Measurements from ENCODE around the gene PSENEN. TPM values are rescaled to one million over a fixed set of nuclear protein-coding genes. Genes with fewer than 3 reads are reported as not detected.

The PSENEN gene
- total and polyA plus RNA-seq, 7 donors, result 34.7 to 116 (median 41.0) TPM

DNA sequence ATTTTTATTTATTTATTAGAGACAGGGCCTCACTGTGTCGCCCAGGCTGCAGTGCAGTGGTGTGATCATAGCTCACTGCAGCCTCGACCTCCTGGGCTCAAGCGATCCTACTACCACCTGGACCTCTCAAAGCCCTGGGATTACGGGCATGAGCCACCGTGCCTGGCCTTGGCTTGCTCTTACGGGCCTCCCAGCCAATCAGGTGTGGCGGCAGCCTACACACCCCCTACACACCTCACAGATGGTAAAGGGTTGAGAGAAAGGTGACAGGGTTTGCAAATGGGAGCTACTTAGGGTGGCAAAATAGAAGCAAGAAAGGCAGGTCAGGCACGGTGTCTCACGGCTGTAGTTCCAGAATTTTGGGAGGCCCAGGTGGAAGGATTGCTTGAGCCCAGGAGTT lies 42.1 kb upstream of the PSENEN start:
- H3K4me3 ChIP-seq, result peak overlapping the region; percentile 70
- DNase-seq (no peak), ATAC-seq (peak in 1 of 4 donors; percentile 23)
- no peaks in the 10 kb centered on the region for H3K27me3 ChIP-seq (ENCODE audit: insufficient read depth in 3 of 3, low read length in 2 of 3)
- intact Hi-C loops (cut with DNase I), result no loop called here
- 41 to 50% (median 44%) methylated on average over 8 to 9 of the region's 9 CpGs for WGBS, 3 donors
- H3K36me3 ChIP-seq (ENCODE audit: insufficient read depth in 1 of 2, low read depth in 1 of 2), result no peaks in the 10 kb centered on the region
- H3K4me1 ChIP-seq, result peaks cover 5% of the 10 kb centered on the region
- TF ChIP-seq, protein P1, sequence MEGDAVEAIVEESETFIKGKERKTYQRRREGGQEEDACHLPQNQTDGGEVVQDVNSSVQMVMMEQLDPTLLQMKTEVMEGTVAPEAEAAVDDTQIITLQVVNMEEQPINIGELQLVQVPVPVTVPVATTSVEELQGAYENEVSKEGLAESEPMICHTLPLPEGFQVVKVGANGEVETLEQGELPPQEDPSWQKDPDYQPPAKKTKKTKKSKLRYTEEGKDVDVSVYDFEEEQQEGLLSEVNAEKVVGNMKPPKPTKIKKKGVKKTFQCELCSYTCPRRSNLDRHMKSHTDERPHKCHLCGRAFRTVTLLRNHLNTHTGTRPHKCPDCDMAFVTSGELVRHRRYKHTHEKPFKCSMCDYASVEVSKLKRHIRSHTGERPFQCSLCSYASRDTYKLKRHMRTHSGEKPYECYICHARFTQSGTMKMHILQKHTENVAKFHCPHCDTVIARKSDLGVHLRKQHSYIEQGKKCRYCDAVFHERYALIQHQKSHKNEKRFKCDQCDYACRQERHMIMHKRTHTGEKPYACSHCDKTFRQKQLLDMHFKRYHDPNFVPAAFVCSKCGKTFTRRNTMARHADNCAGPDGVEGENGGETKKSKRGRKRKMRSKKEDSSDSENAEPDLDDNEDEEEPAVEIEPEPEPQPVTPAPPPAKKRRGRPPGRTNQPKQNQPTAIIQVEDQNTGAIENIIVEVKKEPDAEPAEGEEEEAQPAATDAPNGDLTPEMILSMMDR (IDR thresholded peaks at IDR 0.05), result no peak
- no peaks in the 10 kb centered on the region for H3K9me3 ChIP-seq
- H3K27ac ChIP-seq, result no peak overlapping the region

DNA sequence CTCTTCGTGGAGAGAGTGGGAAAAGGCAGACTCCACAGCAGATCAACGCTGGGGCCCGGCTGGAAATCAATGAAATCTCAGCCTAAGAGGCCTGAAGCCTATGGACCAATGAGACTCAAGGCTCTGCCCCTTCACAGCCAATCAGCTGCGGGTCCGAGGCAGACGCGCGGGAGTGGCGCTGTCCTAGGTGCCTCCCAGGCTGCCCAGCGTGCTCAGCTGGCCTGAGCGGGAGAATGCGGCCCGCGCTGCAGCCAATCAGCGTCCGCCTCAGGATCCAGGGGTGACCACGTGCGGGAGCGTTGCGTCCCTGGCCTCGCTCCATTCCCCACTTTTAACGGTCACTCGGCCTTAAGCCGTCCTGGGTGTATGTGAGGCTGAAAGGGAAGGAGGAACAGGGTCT lies 41.2 kb upstream of the PSENEN start, which contains the start of gene ZBTB32:
Gene ZBTB32, plus strand, starts transcription at position 341 of the 400 bp plus-strand sequence. CDS start 10,069 bp downstream, outside the sequence.
- DNase-seq (no peak), ATAC-seq (no peak)
- Histone ChIP-seq H3K36me3 (ENCODE audit: insufficient read depth in 1 of 2, low read depth in 1 of 2) (no peaks in the 10 kb centered on the region), H3K4me1 (peaks cover 5% of the 10 kb centered on the region), H3K27me3 (ENCODE audit: insufficient read depth in 3 of 3, low read length in 2 of 3) (no peaks in the 10 kb centered on the region), H3K27ac (no peak within 1 kb of the TSS), H3K4me3 (no peak within 1 kb of the TSS), H3K9me3 (no peaks in the 10 kb centered on the region)
- TF ChIP-seq, protein P1 (IDR thresholded peaks at IDR 0.05), result no peak
- intact Hi-C loops (cut with DNase I), result no loop called here
- WGBS, 3 donors, result 14 to 20% (median 17%) methylated on average over 24 of the region's 24 CpGs

DNA sequence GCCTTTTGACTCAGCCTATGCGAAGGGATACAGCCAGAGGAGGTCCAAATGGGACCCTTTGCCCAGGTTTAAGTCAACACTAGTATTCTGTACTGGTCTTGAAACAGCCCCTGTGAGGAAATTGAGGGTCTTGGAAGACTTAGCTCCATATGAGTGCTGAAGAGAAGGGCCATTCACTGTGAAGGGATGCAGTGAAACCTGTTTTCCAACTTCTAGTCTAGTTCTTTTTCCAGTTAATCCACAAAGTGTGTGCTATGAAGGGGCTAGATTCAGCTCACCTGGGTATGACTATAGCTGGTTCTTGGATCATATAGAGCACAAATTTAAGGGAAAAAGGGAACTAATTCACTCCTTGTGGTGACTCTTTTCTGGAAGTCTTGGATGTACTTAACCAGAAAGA lies 37.1 kb upstream of the PSENEN start:
- Histone ChIP-seq H3K4me3 (no peak overlapping the region), H3K27me3 (ENCODE audit: insufficient read depth in 3 of 3, low read length in 2 of 3) (no peaks in the 10 kb centered on the region), H3K9me3 (no peaks in the 10 kb centered on the region), H3K27ac (no peak overlapping the region), H3K4me1 (no peaks in the 10 kb centered on the region), H3K36me3 (ENCODE audit: insufficient read depth in 1 of 2, low read depth in 1 of 2) (no peaks in the 10 kb centered on the region)
- TF ChIP-seq, protein P1 (IDR thresholded peaks at IDR 0.05), result no peak
- 91 to 100% (median 95%) methylated on average over 1 of the region's 1 CpG for WGBS, 3 donors
- intact Hi-C loops (cut with DNase I), result no loop called here
- ATAC-seq, result no peak
- no peak for DNase-seq

DNA sequence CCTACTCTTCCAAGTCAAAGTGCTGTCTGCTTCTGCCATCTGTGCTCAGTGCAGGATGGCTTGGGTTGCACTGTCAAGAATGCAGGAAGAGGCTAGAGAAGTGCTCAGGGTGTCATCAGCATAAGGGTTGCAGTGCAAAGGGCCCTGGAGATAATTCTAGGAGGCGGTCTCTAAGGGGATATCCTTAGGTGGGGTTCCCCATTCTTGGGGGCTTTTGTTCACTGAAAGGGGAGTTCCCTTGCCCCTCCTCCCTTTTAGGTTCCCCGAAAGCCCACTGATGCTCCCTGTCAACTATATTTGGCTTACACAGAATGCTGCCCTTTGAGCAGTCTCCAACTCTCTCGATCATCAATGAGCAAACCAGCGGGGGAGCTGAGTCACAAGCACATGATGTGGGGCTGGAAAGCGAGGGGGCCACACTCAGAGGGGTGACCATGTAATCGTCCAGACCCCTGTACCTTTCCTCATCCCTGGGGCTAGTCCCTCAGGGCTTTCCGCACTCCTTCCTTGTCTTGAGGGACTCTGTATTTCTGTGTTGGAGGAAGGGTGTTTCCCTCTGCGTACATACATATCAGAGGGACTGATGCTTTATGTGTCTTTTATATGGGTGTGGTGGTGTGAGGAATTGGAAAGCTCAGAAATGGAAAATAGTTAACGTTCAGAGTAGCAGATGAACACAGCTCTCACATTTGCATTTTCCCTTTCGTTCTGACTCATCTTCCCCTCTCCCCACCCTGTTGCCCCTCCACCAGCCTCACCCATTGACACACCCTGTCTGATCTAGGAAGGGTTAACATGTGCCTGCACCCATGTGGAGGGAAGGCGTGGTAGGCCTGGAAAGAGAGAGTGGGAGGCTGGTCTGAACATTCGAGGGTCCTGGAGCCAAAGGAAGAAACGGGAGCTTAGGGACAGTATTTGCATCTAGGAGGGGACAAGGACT lies 34.4 kb upstream of the PSENEN start:
- Histone ChIP-seq H3K27ac (no peak overlapping the region), H3K36me3 (ENCODE audit: insufficient read depth in 1 of 2, low read depth in 1 of 2) (no peaks in the 10 kb centered on the region), H3K9me3 (no peaks in the 10 kb centered on the region), H3K4me3 (no peak overlapping the region), H3K4me1 (peaks cover 9% of the 10 kb centered on the region), H3K27me3 (ENCODE audit: insufficient read depth in 3 of 3, low read length in 2 of 3) (no peaks in the 10 kb centered on the region)
- no peak for ATAC-seq
- TF ChIP-seq, protein P1 (IDR thresholded peaks at IDR 0.05), result no peak
- no peak for DNase-seq
- whole genome bisulfite sequencing, 3 donors, result 55 to 64% (median 57%) methylated on average over 13 of the region's 13 CpGs
- intact Hi-C loops (cut with DNase I), result no loop called here

Data from psoas muscle (tissue), 8 donors.